T-helper 2 cell (primary cell): ENCODE measurements around the gene PRKAB1.
A peak's percentile ranks its signal among the peaks of the same experiment; 100 is the strongest.

Source experiments
- DNase-seq, 5 experiments: peaks; one replicate each; pipeline versions ENCODE4 v3.0.0 to v3.0.0-alpha.2; 2012 to 2022

PRKAB1 gene

GRCh38 chr12:119664642-119665041 is 3.3 kb upstream of the PRKAB1 start:
- DNase-seq, result no peak

GRCh38 chr12:119665164-119665929 is 2.6 kb upstream of the PRKAB1 start:
- DNase-seq, result no peak

- DNase-seq, result no peak
These were observed 1.6 kb upstream of the PRKAB1 start for GRCh38 chr12:119666226-119666795.

- peak in 1 of 5 experiments; percentile 14 for DNase-seq
These were observed 895 bp upstream of the PRKAB1 start for GRCh38 chr12:119666900-119667576.

- no peak for DNase-seq
These were observed 450 bp downstream of the PRKAB1 start for GRCh38 chr12:119668324-119668841.

GRCh38 chr12:119669744-119670472 is 2.0 kb downstream of the PRKAB1 start:
- peak in 1 of 5 experiments; percentile 38 for DNase-seq

GRCh38 chr12:119671070-119671469 is 3.1 kb downstream of the PRKAB1 start:
- DNase-seq, result no peak

GRCh38 chr12:119672194-119672593 is 4.3 kb downstream of the PRKAB1 start:
- no peak for DNase-seq

- peak in 1 of 5 experiments; percentile 30 for DNase-seq
These were observed 5.7 kb downstream of the PRKAB1 start for GRCh38 chr12:119673634-119674033.

GRCh38 chr12:119674560-119674959 is 6.6 kb downstream of the PRKAB1 start:
- no peak for DNase-seq

- DNase-seq, result no peak
These were observed 8.1 kb downstream of the PRKAB1 start for GRCh38 chr12:119676022-119676421.

- no peak for DNase-seq
These were observed 8.6 kb downstream of the PRKAB1 start for GRCh38 chr12:119676573-119676972.

- DNase-seq, result no peak
These were observed 10.5 kb downstream of the PRKAB1 start for GRCh38 chr12:119678459-119678858.

- DNase-seq, result no peak
These were observed 11.1 kb downstream of the PRKAB1 start for GRCh38 chr12:119679081-119679480.

- DNase-seq, result no peak
These were observed 11.6 kb downstream of the PRKAB1 start for GRCh38 chr12:119679490-119679889.

- no peak for DNase-seq
These were observed 13.2 kb downstream of the PRKAB1 start for GRCh38 chr12:119681111-119681510.

- DNase-seq, result no peak
These were observed 14.1 kb downstream of the PRKAB1 start for GRCh38 chr12:119681728-119682638.

GRCh38 chr12:119682639-119683252 is 14.8 kb downstream of the PRKAB1 start:
- DNase-seq, result peak in 1 of 5 experiments; percentile 19

- no peak for DNase-seq
These were observed 15.5 kb downstream of the PRKAB1 start for GRCh38 chr12:119683413-119683812.

- no peak for DNase-seq
These were observed 15.9 kb downstream of the PRKAB1 start for GRCh38 chr12:119683816-119684215.

GRCh38 chr12:119684711-119685369 is 16.9 kb downstream of the PRKAB1 start:
- DNase-seq, result no peak
